DND-41 (cell line): Measurements from ENCODE around the gene CCNC.

ENCODE experiments used
- ATAC-seq: fragments of 200-7000 bp; cut with Tn5 transposase; 3 replicates; pipeline ENCODE4 v1.9.1; 2021; ENCODE audit warnings: low read depth; ENCODE audit not compliant: insufficient read depth
- DNase-seq: peaks from one replicate; pipeline ENCODE4 v3.0.0-alpha.2; 2020
- H2AFZ ChIP-seq: 2 replicates; pipeline ENCODE4 v1.6.0; 2012; ENCODE audit warnings: low read depth, low read length
- H3K27ac ChIP-seq: 2 replicates; pipeline ENCODE4 v1.5.1; 2012; ENCODE audit warnings: low read length, inconsistent platforms
- H3K27me3 ChIP-seq: fragments of 200-600 bp; sonication (generic); 2 replicates; pipeline ENCODE4 v1.6.0; 2012; ENCODE audit warnings: low read length, mild to moderate bottlenecking, inconsistent platforms; ENCODE audit not compliant: insufficient read depth, poor library complexity
- H3K36me3 ChIP-seq: 2 replicates; pipeline ENCODE4 v1.5.1; 2012; ENCODE audit warnings: low read length, inconsistent platforms; ENCODE audit not compliant: insufficient read depth
- H3K4me1 ChIP-seq: 2 replicates; pipeline ENCODE4 v1.5.1; 2012; ENCODE audit warnings: mild to moderate bottlenecking, low read length; ENCODE audit not compliant: insufficient read depth
- H3K4me2 ChIP-seq: 2 replicates; pipeline ENCODE4 v1.6.0; 2012; ENCODE audit warnings: mild to moderate bottlenecking, moderate library complexity, low read length, inconsistent platforms; ENCODE audit not compliant: insufficient read depth
- H3K4me3 ChIP-seq, 2 experiments: fragments of 200-600 bp in 1 of 2; shearing (Covaris generic) in 1 of 2; 2 replicates each; pipeline ENCODE4 v1.5.1; 2012 to 2016; ENCODE audit warnings: inconsistent platforms in 2 of 2, low read length in 2 of 2, mild to moderate bottlenecking in 2 of 2, low read depth in 1 of 2, moderate library complexity in 1 of 2
- H3K79me2 ChIP-seq: 2 replicates; pipeline ENCODE4 v1.6.0; 2012; ENCODE audit warnings: low read length, inconsistent platforms; ENCODE audit not compliant: insufficient read depth
- H3K9ac ChIP-seq: 2 replicates; pipeline ENCODE4 v1.6.0; 2012; ENCODE audit warnings: low read depth, mild to moderate bottlenecking, inconsistent platforms, low read length, moderate library complexity
- H3K9me3 ChIP-seq: 2 replicates; pipeline ENCODE4 v1.5.1; 2012; ENCODE audit warnings: low read length, moderate library complexity, mild to moderate bottlenecking, inconsistent platforms; ENCODE audit not compliant: insufficient read depth, severe bottlenecking
- H4K20me1 ChIP-seq: 2 replicates; pipeline ENCODE4 v1.6.0; 2012; ENCODE audit warnings: low read length; ENCODE audit not compliant: insufficient read depth
- CTCF ChIP-seq: IDR thresholded peaks from 2 replicates; pipeline ENCODE4 v1.5.1; 2012; ENCODE audit warnings: borderline replicate concordance, low read length, moderate library complexity, mild to moderate bottlenecking; ENCODE audit not compliant: poor library complexity, severe bottlenecking; ENCODE audit errors: extremely low read depth
- EZH2 ChIP-seq: IDR thresholded peaks from 3 replicates; pipeline ENCODE4 v1.6.1; 2012; ENCODE audit warnings: borderline replicate concordance, low read depth, mild to moderate bottlenecking, moderate library complexity, low read length, inconsistent platforms; ENCODE audit not compliant: severe bottlenecking

The CCNC gene

GRCh38 chr6:99605911-99606655, 37.6 kb upstream of the CCNC start:
- Histone ChIP-seq H3K9me3 (no peaks in the 10 kb centered on the region), H4K20me1 (no peaks in the 10 kb centered on the region), H3K4me1 (peaks cover 21% of the 10 kb centered on the region), H3K79me2 (no peaks in the 10 kb centered on the region), H3K4me3 (no peak overlapping the region), H3K27ac (no peak overlapping the region), H3K4me2 (no peak overlapping the region), H3K27me3 (no peaks in the 10 kb centered on the region), H2AFZ (no peak overlapping the region), H3K9ac (no peak overlapping the region), H3K36me3 (no peaks in the 10 kb centered on the region)
- DNase-seq (no peak), ATAC-seq (no peak)
- no peak for TF ChIP-seq EZH2
- TF ChIP-seq CTCF: no peak

GRCh38 chr6:99605074-99605734, 36.7 kb upstream of the CCNC start:
- Histone ChIP-seq H3K36me3 (no peaks in the 10 kb centered on the region), H3K79me2 (no peaks in the 10 kb centered on the region), H3K9me3 (no peaks in the 10 kb centered on the region), H3K4me2 (no peak overlapping the region), H3K27ac (no peak overlapping the region), H3K4me1 (peaks cover 12% of the 10 kb centered on the region), H3K27me3 (no peaks in the 10 kb centered on the region), H2AFZ (no peak overlapping the region), H4K20me1 (no peaks in the 10 kb centered on the region), H3K4me3 (no peak overlapping the region), H3K9ac (no peak overlapping the region)
- TF ChIP-seq EZH2: no peak
- no peak for TF ChIP-seq CTCF
- ATAC-seq (no peak), DNase-seq (no peak)

GRCh38 chr6:99604166-99605073, 36.0 kb upstream of the CCNC start:
- ATAC-seq (no peak), DNase-seq (no peak)
- H3K27ac ChIP-seq: no peak overlapping the region
- no peaks in the 10 kb centered on the region for H3K79me2 ChIP-seq
- H3K4me3 ChIP-seq: no peak overlapping the region
- H3K4me1 ChIP-seq: peaks cover 4% of the 10 kb centered on the region; the same call in 1 of the 2 replicates
- no peaks in the 10 kb centered on the region for H4K20me1 ChIP-seq
- no peak overlapping the region for H3K4me2 ChIP-seq
- no peaks in the 10 kb centered on the region for H3K36me3 ChIP-seq
- no peak overlapping the region for H3K9ac ChIP-seq
- TF ChIP-seq CTCF: no peak
- TF ChIP-seq EZH2: no peak
- H3K9me3 ChIP-seq: no peaks in the 10 kb centered on the region
- no peak overlapping the region for H2AFZ ChIP-seq
- no peaks in the 10 kb centered on the region for H3K27me3 ChIP-seq
